Astrocyte of the spinal cord (primary cell): ENCODE measurements around the gene CCT2.

ENCODE experiments used
- DNase-seq: peaks from one replicate; pipeline ENCODE4 v3.0.0; 2011; ENCODE audit warnings: low read depth, low spot score
- H3K4me3 ChIP-seq: 2 replicates; pipeline ENCODE4 v1.5.1; 2011; ENCODE audit warnings: low read depth, mild to moderate bottlenecking, low read length, moderate library complexity
- in situ Hi-C: cut with HindIII; loops from 2 replicates; pipeline ENCODE4 v1.10.0; 2017; ENCODE audit warnings: low sequenced_read_pairs
- TF ChIP-seq, protein P1 (sequence below): IDR thresholded peaks from 2 replicates; pipeline ENCODE4 v1.5.1; 2012; ENCODE audit warnings: low read depth, mild to moderate bottlenecking, low read length, inconsistent platforms

CCT2 gene

DNA sequence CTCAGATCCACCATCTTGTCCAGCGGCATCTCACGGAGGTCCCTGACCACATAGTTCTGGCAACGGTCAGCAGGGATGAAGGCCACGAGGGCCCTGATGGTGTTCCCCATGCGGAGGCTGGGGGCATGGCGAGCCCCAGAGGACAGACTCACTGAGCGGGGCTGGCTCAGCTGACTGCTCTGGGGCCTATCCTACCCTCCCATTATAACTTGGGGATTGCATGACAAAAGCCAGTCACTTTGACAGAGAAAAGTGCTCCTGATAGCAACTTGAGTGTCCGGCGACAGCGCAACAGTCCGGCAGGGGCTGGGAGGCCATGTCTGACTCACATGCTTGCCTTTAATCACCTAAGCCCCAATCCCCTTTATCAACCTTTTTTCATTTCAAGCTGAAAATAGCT is 25.5 kb downstream of the CCT2 start, which contains the start of gene LRRC10:
TSS of gene LRRC10 (minus strand) at position 179 of the 400 bp plus-strand sequence. CDS start at position 110, 69 bp downstream.
- in situ Hi-C loops: no loop called here
- DNase-seq: no peak
- TF ChIP-seq, protein P1, sequence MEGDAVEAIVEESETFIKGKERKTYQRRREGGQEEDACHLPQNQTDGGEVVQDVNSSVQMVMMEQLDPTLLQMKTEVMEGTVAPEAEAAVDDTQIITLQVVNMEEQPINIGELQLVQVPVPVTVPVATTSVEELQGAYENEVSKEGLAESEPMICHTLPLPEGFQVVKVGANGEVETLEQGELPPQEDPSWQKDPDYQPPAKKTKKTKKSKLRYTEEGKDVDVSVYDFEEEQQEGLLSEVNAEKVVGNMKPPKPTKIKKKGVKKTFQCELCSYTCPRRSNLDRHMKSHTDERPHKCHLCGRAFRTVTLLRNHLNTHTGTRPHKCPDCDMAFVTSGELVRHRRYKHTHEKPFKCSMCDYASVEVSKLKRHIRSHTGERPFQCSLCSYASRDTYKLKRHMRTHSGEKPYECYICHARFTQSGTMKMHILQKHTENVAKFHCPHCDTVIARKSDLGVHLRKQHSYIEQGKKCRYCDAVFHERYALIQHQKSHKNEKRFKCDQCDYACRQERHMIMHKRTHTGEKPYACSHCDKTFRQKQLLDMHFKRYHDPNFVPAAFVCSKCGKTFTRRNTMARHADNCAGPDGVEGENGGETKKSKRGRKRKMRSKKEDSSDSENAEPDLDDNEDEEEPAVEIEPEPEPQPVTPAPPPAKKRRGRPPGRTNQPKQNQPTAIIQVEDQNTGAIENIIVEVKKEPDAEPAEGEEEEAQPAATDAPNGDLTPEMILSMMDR: no peak
- no peak within 1 kb of the TSS for H3K4me3 ChIP-seq

DNA sequence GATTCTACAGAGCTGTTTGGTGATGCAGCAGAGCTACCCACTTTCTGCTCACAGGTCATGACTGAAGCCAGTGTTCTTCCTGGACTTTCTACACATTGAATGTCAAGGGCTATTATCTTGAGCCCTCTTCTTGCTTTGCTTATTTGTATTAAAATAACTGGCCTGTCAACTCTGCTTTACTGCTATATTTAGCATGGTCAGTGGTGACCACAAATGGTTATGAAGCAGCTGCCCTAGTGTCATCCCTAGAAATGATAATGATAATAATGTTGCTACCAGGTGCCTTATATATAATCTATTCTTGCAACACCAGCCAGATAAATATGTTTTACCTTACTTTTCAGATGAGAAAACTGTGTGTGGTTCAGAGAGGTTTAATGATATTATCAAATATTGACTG is 28.1 kb downstream of the CCT2 start:
- no peak overlapping the region for H3K4me3 ChIP-seq
- in situ Hi-C loops: no loop called here
- no peak for DNase-seq
- TF ChIP-seq, protein P1: no peak

DNA sequence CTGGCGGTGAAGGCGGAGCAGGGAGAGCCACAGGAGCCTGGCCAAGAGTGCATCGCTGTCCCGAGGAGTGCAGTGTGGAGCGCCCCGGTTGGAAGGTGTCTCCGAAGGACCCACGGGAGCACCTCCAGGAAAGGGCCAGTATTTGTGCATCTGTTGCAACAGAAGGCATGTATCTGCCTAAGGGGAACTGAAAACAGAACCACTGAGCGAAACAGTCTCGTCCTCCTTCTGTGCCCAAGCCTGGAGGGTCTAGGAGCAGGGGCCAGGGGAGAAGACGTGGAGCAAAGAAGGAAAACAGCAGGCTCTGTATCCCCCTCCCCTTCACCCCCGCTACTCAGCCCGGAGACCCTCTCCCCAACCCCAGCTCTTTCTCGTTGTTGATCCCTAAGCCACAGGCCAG is 30.8 kb downstream of the CCT2 start:
- H3K4me3 ChIP-seq: no peak overlapping the region
- TF ChIP-seq, protein P1: no peak
- no peak for DNase-seq
- in situ Hi-C loops: no loop called here

DNA sequence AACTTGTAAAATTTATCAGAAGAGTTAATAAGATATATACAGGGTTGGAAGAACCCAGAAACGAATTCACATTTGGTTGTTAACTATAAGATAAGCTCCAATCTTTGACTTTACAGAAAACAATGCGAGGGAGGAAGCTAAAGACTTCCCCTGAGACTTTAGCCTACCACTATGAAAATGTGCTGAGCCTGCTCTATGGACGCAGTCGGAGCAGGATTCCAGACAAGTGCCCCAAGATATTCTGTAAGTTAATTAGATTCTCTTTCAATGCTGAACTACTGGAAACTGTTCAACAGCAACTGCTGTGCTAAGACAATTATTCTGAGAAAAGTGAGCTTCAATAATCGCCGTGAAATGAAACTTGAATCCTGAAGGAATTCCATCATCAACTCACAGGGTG is 33.8 kb downstream of the CCT2 start:
- in situ Hi-C loops: no loop called here
- TF ChIP-seq, protein P1: no peak
- DNase-seq: no peak

DNA sequence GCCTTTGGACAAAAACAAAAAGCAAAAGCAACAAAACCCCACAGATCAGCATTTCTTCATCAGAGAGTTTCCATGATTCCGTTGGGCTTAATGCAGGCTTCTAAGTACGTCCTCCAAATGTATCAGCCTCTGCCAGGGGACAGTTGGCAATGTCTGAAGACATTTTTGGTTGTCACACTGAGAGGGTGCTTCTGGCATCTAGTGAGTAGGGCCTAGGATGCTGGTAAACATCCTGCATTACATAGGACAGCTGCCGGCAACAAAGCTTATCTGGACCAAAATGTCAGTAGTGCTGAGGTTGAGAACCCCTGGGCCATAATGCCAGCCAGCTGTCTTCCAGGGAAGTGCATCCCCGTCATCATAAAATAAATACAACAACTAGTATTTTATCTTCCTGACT is 34.8 kb downstream of the CCT2 start:
- H3K4me3 ChIP-seq: no peak overlapping the region
- TF ChIP-seq, protein P1: no peak
- no peak for DNase-seq
- in situ Hi-C loops: no loop called here

More for the DNA sequence above, 33.8 kb downstream of the CCT2 start:
- no peak overlapping the region for H3K4me3 ChIP-seq

DNA sequence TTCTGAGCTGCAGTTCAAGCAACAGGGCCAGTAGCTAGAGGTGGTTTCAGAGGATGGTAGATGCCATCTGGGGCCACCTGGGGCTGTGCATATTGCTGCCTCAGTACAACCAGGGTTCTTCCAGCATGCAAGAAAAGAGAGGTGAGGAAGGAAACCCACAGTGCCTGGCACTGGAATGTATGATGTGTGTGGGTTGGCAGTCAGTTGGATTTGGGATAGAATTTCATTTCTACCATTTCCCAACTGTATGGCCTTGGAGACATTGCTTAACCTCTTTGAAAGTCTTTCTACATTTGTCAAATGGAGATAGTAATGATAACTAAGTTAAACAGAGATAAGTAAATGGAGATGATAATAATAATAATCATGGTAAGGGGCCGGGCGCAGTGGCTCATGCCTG is 35.7 kb downstream of the CCT2 start:
- TF ChIP-seq, protein P1: no peak
- no peak overlapping the region for H3K4me3 ChIP-seq
- no peak for DNase-seq
- in situ Hi-C loops: no loop called here

DNA sequence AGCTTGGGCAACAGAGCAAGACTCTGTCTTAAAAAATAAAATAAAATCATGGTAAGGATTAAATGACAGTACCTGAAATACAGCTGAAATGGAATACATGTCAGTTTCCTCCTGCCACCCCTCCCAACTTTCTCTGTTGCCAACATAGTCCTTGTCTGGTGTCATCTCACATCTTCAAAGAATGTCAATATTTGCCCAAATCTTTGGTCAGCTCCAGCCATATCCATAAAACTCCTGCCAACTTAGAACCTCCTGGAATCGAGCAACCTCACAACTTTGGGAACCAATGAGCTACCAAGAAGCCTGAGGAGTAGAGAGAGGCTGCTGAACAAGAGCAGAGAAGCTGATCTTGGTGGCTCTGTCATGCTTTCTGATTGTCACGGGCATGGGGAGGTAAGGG is 36.3 kb downstream of the CCT2 start:
- H3K4me3 ChIP-seq: no peak overlapping the region
- in situ Hi-C loops: no loop called here
- TF ChIP-seq, protein P1: no peak
- no peak for DNase-seq
